Panc1 (cell line): ENCODE data around the gene HACD2. TPM values are rescaled to one million over a fixed set of nuclear protein-coding genes. Genes with fewer than 3 reads are reported as not detected.

ENCODE experiments used
- ATAC-seq: fragments of 200-7000 bp; cut with Tn5 transposase; 2 replicates; pipeline ENCODE4 v1.9.1; 2020; ENCODE audit warnings: mild to moderate bottlenecking, moderate library complexity
- BruUV-seq: library from RNA; stranded (reverse); fragments of 400-500 nt; replicated peaks from 2 replicates; lab custom pipeline; 2021; lab: Mats Ljungman, UMichigan
- CTCF ChIA-PET: fragments of 300-600 bp; sonication (Branson Sonifier 250); formaldehyde crosslinking; loops from one replicate; lab custom pipeline; 2022; ENCODE audit warnings: antibody characterized with exemption; lab: Charles Lee
- POLR2A ChIA-PET: fragments of 300-600 bp; sonication (Branson Sonifier 250); formaldehyde crosslinking; loops from one replicate; lab custom pipeline; 2022; ENCODE audit warnings: antibody characterized with exemption; lab: Charles Lee
- DNase-seq: peaks from one replicate; pipeline ENCODE4 v3.0.0-alpha.2; 2010; ENCODE audit warnings: low read depth, low spot score
- H3K27ac ChIP-seq: 2 replicates; pipeline ENCODE4 v1.5.1; 2011; ENCODE audit warnings: mild to moderate bottlenecking, low read length, inconsistent platforms
- H3K27me3 ChIP-seq: fragments of 200-500 bp; sonication (Bioruptor generic); 2 replicates; pipeline ENCODE4 v1.6.0; 2014; ENCODE audit warnings: low read length, inconsistent platforms; ENCODE audit not compliant: control insufficient read depth, insufficient read depth
- H3K36me3 ChIP-seq: fragments of 200-500 bp; sonication (Bioruptor generic); 2 replicates; pipeline ENCODE4 v1.5.1; 2014; ENCODE audit warnings: inconsistent platforms, mild to moderate bottlenecking, low read length, moderate library complexity; ENCODE audit not compliant: control insufficient read depth, insufficient read depth
- H3K4me1 ChIP-seq: 2 replicates; pipeline ENCODE4 v1.5.1; 2011; ENCODE audit warnings: inconsistent platforms, mild to moderate bottlenecking, low read length, moderate library complexity; ENCODE audit not compliant: control insufficient read depth, insufficient read depth
- H3K4me3 ChIP-seq, 2 experiments: 2 replicates each; pipeline ENCODE4 v1.5.1; 2011 to 2012; ENCODE audit warnings: low read depth in 2 of 2, low read length in 2 of 2, mild to moderate bottlenecking in 2 of 2, inconsistent platforms in 1 of 2, moderate library complexity in 1 of 2
- H3K9me3 ChIP-seq: fragments of 200-500 bp; sonication (Bioruptor generic); 2 replicates; pipeline ENCODE4 v1.5.1; 2014; ENCODE audit warnings: low read depth, mild to moderate bottlenecking, inconsistent platforms, low read length, moderate library complexity; ENCODE audit not compliant: control insufficient read depth, insufficient read depth
- CTCF ChIP-seq: fragments of 450-650 bp; IDR thresholded peaks from 2 replicates; pipeline ENCODE4 v1.5.1; 2017; ENCODE audit warnings: mild to moderate bottlenecking
- POLR2AphosphoS5 ChIP-seq: IDR thresholded peaks from 2 replicates; pipeline ENCODE4 v1.6.1; 2012; ENCODE audit warnings: mild to moderate bottlenecking, low read depth, low read length, moderate library complexity
- REST ChIP-seq, 2 experiments: IDR thresholded peaks; 2 replicates each; pipeline ENCODE4 v1.6.1; 2011 to 2012; ENCODE audit warnings: low read depth in 2 of 2, control low read depth in 1 of 2, low read length in 1 of 2, mild to moderate bottlenecking in 1 of 2, moderate library complexity in 1 of 2; ENCODE audit not compliant: insufficient read depth in 1 of 2
- SIN3A ChIP-seq: IDR thresholded peaks from 2 replicates; pipeline ENCODE4 v1.6.1; 2012; ENCODE audit warnings: low read depth, mild to moderate bottlenecking, low read length, moderate library complexity, borderline replicate concordance; ENCODE audit not compliant: insufficient read depth
- TCF7L2 ChIP-seq: IDR thresholded peaks from 2 replicates; pipeline ENCODE4 v1.6.1; 2011; ENCODE audit warnings: mild to moderate bottlenecking, low read depth, low read length, inconsistent platforms
- in situ Hi-C: cut with HindIII; loops from 2 replicates; pipeline ENCODE4 v1.10.0; 2016; ENCODE audit warnings: low sequenced_read_pairs, low pct_unique_long_range_greater_than_20kb
- intact Hi-C: fragments of 100-400 bp; cut with micrococcal nuclease; formaldehyde crosslinking; loops from one replicate; pipeline ENCODE4 v1.10.0; 2022; ENCODE audit not compliant: unreplicated experiment
- total RNA-seq: library from RNA; stranded (reverse); gene quantifications from one replicate; pipeline ENCODE4 v1.2.1, GENCODE V29; 2021; ENCODE audit not compliant: unreplicated experiment

HACD2 gene
- total RNA-seq, 1 experiment from 2014 or later, result 58.6 TPM

GRCh38 chr3:123559040-123559861, 25.6 kb downstream of the HACD2 start:
- H3K9me3 ChIP-seq, result peaks cover 18% of the 10 kb centered on the region; the same call in 1 of the 2 replicates
- no peaks in the 10 kb centered on the region for H3K4me1 ChIP-seq
- TF ChIP-seq CTCF (peak; percentile 82; the same call in 1 of the 2 replicates), POLR2AphosphoS5 (no peak), TCF7L2 (no peak)
- DNase-seq, result no peak
- CTCF ChIA-PET, result interaction anchor here (0.7 kb wide), 2 partner anchors 32 to 214 kb away, joined by 3 read pairs; no protein-coding TSS in a partner anchor
- no peaks in the 10 kb centered on the region; the same call in 1 of the 2 replicates for H3K36me3 ChIP-seq
- intact Hi-C loops, result loop anchor here (5.0 kb wide), 1 partner anchor 232 kb away; no protein-coding TSS in a partner anchor
- POLR2A ChIA-PET, result interaction anchor here (0.6 kb wide), 1 partner anchor 1558 kb away, joined by 3 read pairs; no protein-coding TSS in a partner anchor
- in situ Hi-C loops, result no loop called here
- H3K4me3 ChIP-seq, result no peak overlapping the region
- no peaks in the 10 kb centered on the region for H3K27me3 ChIP-seq
- no TSS peak for BruUV-seq
- peak; percentile 78 for ATAC-seq
- no peak overlapping the region for H3K27ac ChIP-seq

- Histone ChIP-seq H3K9me3 (peaks cover 24% of the 10 kb centered on the region; the same call in 1 of the 2 replicates), H3K36me3 (no peaks in the 10 kb centered on the region; the same call in 1 of the 2 replicates), H3K4me1 (no peaks in the 10 kb centered on the region), H3K27me3 (no peaks in the 10 kb centered on the region), H3K27ac (no peak overlapping the region), H3K4me3 (no peak overlapping the region)
- DNase-seq (no peak), ATAC-seq (no peak)
- BruUV-seq, result no TSS peak
- in situ Hi-C loops (no loop called here), intact Hi-C loops (no loop called here)
- POLR2A ChIA-PET, result interaction anchor here (0.7 kb wide), 1 partner anchor 159 kb away, joined by 5 read pairs; no protein-coding TSS in a partner anchor
- CTCF ChIA-PET, result interaction anchor here (0.6 kb wide), 1 partner anchor 39 kb away, joined by 3 read pairs; no protein-coding TSS in a partner anchor
- TF ChIP-seq POLR2AphosphoS5, result no peak
- no peak for TF ChIP-seq SIN3A
- no peak for TF ChIP-seq REST (IDR thresholded peaks at IDR 0.05; ENCODE audit: insufficient read depth in 1 of 2, low read depth in 2 of 2, low read length in 1 of 2)
- no peak for TF ChIP-seq CTCF
- no peak for TF ChIP-seq TCF7L2
Observed at GRCh38 chr3:123553536-123553935, 31.3 kb downstream of the HACD2 start.
